ENCODE measurements around the gene STXBP5L. TPM values are rescaled to one million over a fixed set of nuclear protein-coding genes. Genes with fewer than 3 reads are reported as not detected.
"Not testable (repeated sequence)": the region's sequence is repeated elsewhere in the genome, so short reads cannot be mapped to it uniquely, and the experiment has no call there.

Gene STXBP5L
- total RNA-seq, 1 experiment from 2014 or later, result not detected

DNA sequence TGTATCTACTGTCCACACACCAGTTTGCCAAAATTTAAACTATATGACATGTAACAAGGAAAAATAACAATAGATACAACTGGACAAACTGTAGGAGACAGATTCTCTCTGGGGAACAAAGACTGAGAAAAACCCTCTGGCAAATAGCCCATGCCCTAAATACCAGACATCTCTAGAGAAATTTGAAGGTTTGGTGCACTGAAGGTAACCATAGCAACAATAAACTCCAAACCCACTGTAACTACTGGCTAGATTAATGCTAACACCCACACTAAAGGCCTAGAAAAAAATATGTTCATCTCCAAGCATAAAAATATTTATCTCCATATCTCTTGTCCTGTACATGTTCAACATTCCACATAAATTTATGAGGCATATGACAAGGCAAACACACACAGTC lies 267.1 kb downstream of the STXBP5L start:
- in situ Hi-C loops (cut with HindIII; ENCODE audit: low sequenced_read_pairs), result no loop called here
- DNase-seq (ENCODE audit: low spot score), result no peak

DNA sequence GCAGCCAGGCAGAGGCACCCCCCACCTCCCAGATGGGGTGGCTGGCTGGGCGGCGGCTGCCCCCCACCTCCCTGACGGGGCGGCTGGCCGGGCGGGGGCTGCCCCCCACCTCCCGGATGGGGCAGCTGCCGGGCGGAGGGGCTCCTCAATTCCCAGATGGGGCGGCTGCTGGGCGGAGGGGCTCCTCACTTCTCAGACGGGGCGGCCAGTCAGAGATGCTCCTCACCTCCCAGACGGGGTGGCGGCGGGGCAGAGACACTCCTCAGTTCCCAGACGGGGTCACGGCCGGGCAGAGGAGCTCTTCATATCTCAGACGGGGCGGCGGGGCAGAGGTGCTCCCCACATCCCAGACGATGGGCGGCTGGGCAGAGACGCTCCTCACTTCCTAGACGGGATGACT lies 282.6 kb downstream of the STXBP5L start:
- in situ Hi-C loops (cut with HindIII; ENCODE audit: low sequenced_read_pairs); DNase-seq (ENCODE audit: low spot score): not testable (repeated sequence)

DNA sequence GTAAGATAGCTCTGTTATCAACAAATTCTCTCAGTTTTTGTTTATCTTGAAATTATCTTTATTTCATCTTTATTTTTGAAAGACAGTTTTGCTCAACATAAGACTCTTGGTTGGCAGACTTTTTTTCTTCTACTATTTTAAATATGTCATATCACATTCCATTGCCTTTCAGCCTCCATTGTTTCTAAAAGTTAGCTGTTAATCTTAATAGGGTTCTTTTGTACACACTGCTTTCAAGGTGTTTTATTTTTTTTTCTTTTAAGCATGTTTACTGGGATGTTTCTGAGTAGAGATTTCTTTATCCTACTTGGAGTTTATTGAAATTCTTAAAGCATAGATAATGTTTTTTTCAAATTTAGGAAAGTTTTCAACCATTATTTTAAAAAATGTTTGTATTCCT lies 294.6 kb downstream of the STXBP5L start:
- DNase-seq (ENCODE audit: low spot score), result no peak
- in situ Hi-C loops (cut with HindIII; ENCODE audit: low sequenced_read_pairs), result no loop called here

DNA sequence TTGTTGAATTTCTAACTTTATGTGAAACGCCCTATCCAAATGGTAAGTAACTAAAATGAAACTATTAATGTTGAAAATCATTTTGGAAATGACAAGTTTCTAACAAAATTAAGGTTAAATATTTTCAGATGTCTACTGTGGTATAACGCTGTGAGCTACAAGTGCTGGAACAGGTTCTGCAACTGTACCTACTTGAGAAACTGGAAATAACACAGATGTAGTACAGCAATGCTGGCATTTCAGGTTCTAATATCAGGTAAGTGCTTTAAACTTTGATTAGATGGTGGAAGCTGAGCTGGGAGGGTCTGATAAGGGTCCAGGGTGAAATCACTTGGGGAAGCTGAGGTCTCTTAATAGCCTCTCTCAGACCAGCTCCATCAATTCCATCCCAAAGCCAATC lies 315.1 kb downstream of the STXBP5L start:
- in situ Hi-C loops (cut with HindIII; ENCODE audit: low sequenced_read_pairs), result no loop called here
- no peak for DNase-seq (ENCODE audit: low spot score)

DNA sequence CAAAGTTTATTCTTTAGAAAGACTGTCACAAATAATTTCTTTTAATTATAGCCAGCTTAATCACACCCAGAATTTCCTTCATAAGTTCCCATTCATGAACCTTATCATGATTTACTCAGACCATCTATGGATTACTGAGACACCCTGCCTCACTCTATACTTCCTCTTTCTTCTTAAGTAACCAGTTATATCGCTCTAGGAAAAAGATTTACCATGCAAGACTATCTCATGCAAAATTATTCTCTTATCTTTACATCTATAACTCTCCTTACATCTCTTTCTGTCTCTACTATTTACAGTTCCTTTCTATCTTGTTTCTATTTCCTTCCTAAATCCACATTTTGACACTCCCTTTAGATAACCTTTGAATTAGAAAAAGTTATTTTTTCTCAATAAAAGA lies 321.0 kb downstream of the STXBP5L start:
- DNase-seq (ENCODE audit: low spot score), result no peak
- in situ Hi-C loops (cut with HindIII; ENCODE audit: low sequenced_read_pairs), result no loop called here

DNA sequence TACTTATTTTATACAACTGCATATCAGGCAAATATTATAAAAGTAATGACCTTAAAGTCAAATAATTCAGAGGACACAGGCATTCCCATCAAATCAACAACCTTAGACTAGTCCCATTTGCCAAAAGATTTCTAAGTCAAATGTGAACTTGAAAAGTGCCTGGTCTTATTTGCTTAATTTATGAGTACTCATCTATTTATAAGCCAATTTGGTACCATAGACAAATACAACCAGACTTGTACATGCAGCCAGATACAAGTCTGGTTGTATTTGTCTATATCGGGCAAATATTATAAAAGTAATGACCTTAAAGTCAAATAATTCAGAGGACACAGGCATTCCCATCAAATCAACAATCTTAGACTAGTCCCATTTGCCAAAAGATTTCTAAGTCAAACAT lies 322.2 kb downstream of the STXBP5L start:
- DNase-seq (ENCODE audit: low spot score); in situ Hi-C loops (cut with HindIII; ENCODE audit: low sequenced_read_pairs): not testable (repeated sequence)

- no peak for DNase-seq (ENCODE audit: low spot score)
- in situ Hi-C loops (cut with HindIII; ENCODE audit: low sequenced_read_pairs), result no loop called here
These were observed 323.9 kb downstream of the STXBP5L start for GRCh38 chr3:121231872-121232271.

GRCh38 chr3:121232309-121233225 lies 324.6 kb downstream of the STXBP5L start:
- in situ Hi-C loops (cut with HindIII; ENCODE audit: low sequenced_read_pairs), result no loop called here
- DNase-seq (ENCODE audit: low spot score), result no peak

DNA sequence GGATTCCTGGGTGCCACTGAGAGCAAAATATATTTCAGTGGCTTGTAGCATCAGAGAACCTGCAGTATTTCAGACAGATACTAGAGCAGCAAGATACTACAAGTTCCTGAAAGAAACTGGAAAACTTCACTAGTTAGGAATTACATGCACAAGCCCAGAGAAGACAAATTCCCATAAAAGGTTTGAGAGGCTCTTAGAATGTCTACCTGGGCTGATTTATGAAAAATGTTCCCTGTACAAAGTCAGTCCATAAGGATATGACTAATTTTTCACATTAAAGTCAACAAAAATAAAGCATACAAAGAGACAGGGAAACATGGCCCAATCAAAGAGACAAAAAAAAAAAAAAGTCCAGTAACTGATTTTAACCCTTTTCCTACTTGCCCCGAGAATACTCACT lies 335.2 kb downstream of the STXBP5L start:
- in situ Hi-C loops (cut with HindIII; ENCODE audit: low sequenced_read_pairs), result no loop called here
- no peak for DNase-seq (ENCODE audit: low spot score)

DNA sequence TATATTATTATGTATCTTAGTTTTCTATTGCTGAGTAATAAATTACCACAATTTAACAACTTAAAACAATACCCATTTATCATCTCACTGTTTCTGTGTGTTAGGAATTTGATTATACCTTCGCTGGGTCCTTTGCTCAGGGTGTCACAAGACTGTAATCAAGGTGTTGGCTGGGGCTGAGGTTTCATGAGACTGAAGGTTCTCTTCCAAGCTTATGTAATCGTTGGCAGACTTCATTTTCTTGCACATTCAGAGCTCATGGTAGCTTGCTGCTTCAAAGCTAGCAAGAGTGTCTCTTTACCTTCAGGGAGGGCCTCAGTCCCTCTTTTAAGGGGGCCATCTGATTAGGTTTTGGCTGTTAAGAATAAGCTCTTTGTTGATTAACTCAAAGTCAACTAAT lies 344.7 kb downstream of the STXBP5L start:
- DNase-seq (ENCODE audit: low spot score), result peak; percentile 70
- in situ Hi-C loops (cut with HindIII; ENCODE audit: low sequenced_read_pairs), result no loop called here

DNA sequence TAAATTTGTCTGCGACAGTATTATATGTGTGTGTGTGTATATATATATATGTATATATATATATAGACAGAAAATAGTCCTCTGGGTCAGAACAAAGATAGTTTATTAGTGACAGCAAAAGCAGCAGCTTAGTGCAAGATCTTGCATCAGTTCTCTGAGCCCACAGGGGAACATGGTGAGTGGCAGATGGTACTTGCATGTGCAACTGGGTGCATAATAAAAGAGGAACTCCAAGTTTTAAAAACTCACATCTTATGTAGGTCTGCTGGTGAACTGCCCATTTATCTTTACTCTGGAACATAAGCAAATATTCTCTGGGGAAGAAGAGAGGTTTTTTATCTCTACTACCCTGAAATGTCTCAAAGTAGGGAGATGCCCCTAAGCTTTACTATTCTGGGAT lies 361.4 kb downstream of the STXBP5L start:
- in situ Hi-C loops (cut with HindIII; ENCODE audit: low sequenced_read_pairs), result no loop called here

GRCh38 chr3:121274411-121274810 lies 366.4 kb downstream of the STXBP5L start:
- in situ Hi-C loops (cut with HindIII; ENCODE audit: low sequenced_read_pairs), result no loop called here
- DNase-seq (ENCODE audit: low spot score), result no peak

More for the DNA sequence above, 361.4 kb downstream of the STXBP5L start:
- peak; percentile 26 for DNase-seq (ENCODE audit: low spot score)

GRCh38 chr3:121295452-121295851 lies 387.4 kb downstream of the STXBP5L start:
- DNase-seq (ENCODE audit: low spot score), result no peak

GRCh38 chr3:121295979-121296378 lies 388.0 kb downstream of the STXBP5L start:
- DNase-seq (ENCODE audit: low spot score), result no peak
- in situ Hi-C loops (cut with HindIII; ENCODE audit: low sequenced_read_pairs), result no loop called here

More at GRCh38 chr3:121295452-121295851, 387.4 kb downstream of the STXBP5L start:
- in situ Hi-C loops (cut with HindIII; ENCODE audit: low sequenced_read_pairs), result no loop called here

DNA sequence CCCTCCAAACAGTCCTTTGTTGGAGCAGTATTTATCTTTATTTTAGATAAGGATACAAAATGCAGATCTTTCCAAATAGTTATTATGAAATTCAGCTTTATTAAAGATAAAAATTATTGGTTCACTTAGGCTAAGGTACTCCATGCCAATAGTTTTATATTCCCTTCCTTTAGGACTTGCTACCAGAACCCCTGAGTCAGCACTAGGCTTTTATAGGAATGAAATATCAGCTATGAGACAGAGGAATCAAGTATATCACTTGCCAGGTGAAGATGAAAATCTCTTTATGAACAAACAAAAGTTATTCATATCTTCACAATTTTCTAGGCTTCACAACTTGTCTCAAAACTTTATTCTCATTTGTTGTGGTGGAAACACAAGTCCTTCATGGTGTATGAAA lies 416.3 kb downstream of the STXBP5L start:
- in situ Hi-C loops (cut with HindIII; ENCODE audit: low sequenced_read_pairs), result no loop called here

DNA sequence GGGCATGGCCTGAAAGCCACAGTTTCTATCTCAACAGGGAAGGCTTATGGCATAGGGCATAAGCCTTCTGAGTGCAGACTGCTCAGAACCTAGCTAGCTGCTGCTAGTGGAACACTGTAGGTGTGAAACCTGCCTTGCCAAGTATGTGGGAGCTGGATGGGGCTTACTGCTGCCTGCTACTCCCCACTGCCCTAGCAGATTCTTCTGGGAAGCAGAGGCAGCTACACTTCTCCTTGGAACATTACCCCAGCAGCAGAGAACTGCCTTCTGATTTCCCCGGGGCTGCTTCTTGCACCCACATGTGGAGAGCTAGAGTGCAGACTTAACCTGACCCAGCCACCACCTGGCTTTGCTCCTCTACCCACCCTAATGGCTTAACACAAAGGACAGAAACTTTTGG lies 422.1 kb downstream of the STXBP5L start:
- no peak for DNase-seq (ENCODE audit: low spot score)
- in situ Hi-C loops (cut with HindIII; ENCODE audit: low sequenced_read_pairs), result no loop called here

More for the DNA sequence above, 416.3 kb downstream of the STXBP5L start:
- DNase-seq (ENCODE audit: low spot score), result no peak

GRCh38 chr3:121330634-121331033 lies 422.6 kb downstream of the STXBP5L start:
- in situ Hi-C loops (cut with HindIII; ENCODE audit: low sequenced_read_pairs), result no loop called here
- DNase-seq (ENCODE audit: low spot score), result no peak

- in situ Hi-C loops (cut with HindIII; ENCODE audit: low sequenced_read_pairs); DNase-seq (ENCODE audit: low spot score): not testable (repeated sequence)
These were observed 448.0 kb downstream of the STXBP5L start for GRCh38 chr3:121355960-121356359.

- in situ Hi-C loops (cut with HindIII; ENCODE audit: low sequenced_read_pairs), result no loop called here
- DNase-seq (ENCODE audit: low spot score), result no peak
These were observed 454.2 kb downstream of the STXBP5L start for GRCh38 chr3:121362035-121362734.

GRCh38 chr3:121388308-121388707 lies 480.3 kb downstream of the STXBP5L start:
- in situ Hi-C loops (cut with HindIII; ENCODE audit: low sequenced_read_pairs); DNase-seq (ENCODE audit: low spot score): not testable (repeated sequence)

Measured in G401 (cell line).